OCI-LY3 (cell line): ENCODE measurements around the gene PLIN4.

Experiments used
- EZH2phosphoT487 ChIP-seq: fragments of 200-600 bp; shearing (Covaris generic); IDR thresholded peaks from 2 replicates; pipeline ENCODE4 v1.6.1; 2018; ENCODE audit warnings: antibody characterized with exemption, mixed run types, low read depth
- TF ChIP-seq, protein P1 (sequence below): fragments of 200-600, 300-600 bp; sonication (generic); IDR thresholded peaks from 2 replicates; pipeline ENCODE4 v1.5.1; 2014; ENCODE audit warnings: antibody characterized with exemption, low read length, low read depth

DNA sequence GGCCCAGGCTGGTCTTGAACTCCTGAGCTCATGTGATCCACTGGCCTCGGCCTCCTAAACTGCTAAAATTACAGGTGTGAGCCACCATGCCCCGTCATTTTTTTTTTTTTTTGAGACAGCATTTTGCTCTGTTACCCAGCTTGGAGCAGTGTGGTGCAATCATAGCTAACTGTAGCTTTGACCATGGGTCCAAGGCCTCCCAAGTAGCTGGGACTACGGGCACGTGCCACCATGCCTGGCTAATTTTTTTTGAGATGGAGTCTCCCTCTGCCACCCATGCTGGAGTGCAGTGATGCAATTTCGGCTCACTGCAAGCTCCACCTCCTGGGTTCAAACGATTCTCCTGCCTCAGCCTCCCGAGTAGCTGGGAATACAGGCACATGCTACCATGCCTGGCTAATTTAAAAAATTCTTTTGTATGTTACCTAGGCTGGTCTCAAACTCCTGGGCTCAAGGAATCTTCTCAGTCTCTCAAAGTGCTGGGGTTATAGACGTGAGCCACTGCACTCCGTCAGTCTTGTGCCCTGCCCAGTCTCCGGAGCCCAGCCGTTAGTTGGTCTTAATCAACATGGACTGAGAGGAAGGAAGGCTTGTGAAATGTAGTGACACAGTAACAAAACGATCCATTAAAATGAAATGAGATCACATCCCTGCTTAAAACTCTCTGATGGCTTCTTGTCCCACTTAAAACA is 23.0 kb upstream of the PLIN4 start:
- TF ChIP-seq, protein P1, sequence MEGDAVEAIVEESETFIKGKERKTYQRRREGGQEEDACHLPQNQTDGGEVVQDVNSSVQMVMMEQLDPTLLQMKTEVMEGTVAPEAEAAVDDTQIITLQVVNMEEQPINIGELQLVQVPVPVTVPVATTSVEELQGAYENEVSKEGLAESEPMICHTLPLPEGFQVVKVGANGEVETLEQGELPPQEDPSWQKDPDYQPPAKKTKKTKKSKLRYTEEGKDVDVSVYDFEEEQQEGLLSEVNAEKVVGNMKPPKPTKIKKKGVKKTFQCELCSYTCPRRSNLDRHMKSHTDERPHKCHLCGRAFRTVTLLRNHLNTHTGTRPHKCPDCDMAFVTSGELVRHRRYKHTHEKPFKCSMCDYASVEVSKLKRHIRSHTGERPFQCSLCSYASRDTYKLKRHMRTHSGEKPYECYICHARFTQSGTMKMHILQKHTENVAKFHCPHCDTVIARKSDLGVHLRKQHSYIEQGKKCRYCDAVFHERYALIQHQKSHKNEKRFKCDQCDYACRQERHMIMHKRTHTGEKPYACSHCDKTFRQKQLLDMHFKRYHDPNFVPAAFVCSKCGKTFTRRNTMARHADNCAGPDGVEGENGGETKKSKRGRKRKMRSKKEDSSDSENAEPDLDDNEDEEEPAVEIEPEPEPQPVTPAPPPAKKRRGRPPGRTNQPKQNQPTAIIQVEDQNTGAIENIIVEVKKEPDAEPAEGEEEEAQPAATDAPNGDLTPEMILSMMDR, result no peak
- TF ChIP-seq EZH2phosphoT487, result no peak
